OCI-LY1 (cell line): ENCODE results near the gene EMD.

Experiments
- CTCF ChIP-seq: fragments of 200-600 bp; sonication (generic), shearing (Covaris generic); IDR thresholded peaks from 2 replicates; pipeline ENCODE4 v1.5.1; 2017; ENCODE audit warnings: mild to moderate bottlenecking, antibody characterized with exemption, low read length, moderate library complexity, mixed read lengths
- EZH2 ChIP-seq: fragments of 200-600 bp; sonication (generic), shearing (Covaris generic); IDR thresholded peaks from 2 replicates; pipeline ENCODE4 v1.8.0; 2017; ENCODE audit warnings: borderline replicate concordance, mixed run types, mild to moderate bottlenecking, antibody characterized with exemption, low read length, moderate library complexity, mixed read lengths

DNA sequence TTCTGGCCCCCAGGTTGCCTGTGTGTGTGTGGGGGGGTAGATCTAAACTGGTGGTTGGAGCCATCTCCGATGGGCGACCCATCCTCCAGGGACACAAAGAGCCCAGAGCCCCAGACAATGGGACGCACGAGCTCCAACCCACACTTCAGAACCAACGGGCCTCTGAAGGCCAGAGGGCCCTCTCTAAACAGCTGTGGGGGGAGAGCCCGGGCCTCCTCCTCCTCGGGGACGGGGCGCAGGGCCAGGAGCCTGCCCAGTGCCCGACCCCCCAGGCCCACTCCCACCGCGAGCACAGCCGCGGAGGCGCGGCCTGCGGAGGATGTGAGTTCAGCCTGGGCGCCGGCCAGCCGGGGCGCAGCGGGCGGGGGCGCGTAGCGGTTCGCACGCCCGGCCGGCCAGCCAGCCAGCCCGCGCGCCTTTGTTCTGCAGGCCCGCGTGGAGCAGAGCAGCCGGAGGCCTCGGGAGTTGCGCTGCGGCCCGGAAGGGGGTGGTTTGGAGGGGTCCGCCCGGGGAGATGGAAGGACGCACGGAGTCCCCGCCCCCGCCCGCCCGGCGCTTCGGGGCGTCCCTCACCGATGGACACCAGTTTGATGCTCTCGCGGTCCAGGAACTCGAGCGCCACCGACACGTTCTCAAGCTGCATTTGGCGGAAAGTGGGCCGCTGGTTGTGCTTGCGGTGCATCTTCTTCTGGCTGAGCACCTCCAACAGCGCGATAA, 8.6 kb upstream of the EMD start:
- TF ChIP-seq CTCF (no peak), EZH2 (no peak)
